ENCODE results near the gene GALNT18.
"Not testable (repeated sequence)": the region's sequence is repeated elsewhere in the genome, so short reads cannot be mapped to it uniquely, and the experiment has no call there.

Gene GALNT18

GRCh38 chr11:11366793-11367192, 255.0 kb downstream of the GALNT18 start:
- DNase-seq (ENCODE audit: low read depth in 1 of 2, low spot score in 1 of 2) = no peak

DNA sequence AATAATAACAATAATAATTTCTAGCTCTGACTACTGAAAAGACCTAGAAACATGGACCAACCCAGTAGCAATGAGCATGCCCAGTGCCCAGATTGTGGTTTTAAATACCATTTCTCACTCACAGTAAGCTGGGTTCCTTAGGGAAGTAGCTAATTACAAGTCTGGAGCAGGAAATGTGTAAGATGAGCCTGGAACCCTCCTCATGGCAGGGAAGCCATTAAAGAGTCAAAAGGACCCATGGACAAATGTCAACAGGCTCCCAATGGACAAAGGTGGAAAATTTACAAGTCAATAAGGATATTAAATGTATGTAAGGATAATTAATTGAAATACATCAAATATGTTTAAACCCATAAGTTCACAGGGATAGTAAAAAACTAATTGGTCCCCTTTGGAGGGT, 258.1 kb downstream of the GALNT18 start:
- no peak for DNase-seq (ENCODE audit: low read depth in 1 of 2, low spot score in 1 of 2)

DNA sequence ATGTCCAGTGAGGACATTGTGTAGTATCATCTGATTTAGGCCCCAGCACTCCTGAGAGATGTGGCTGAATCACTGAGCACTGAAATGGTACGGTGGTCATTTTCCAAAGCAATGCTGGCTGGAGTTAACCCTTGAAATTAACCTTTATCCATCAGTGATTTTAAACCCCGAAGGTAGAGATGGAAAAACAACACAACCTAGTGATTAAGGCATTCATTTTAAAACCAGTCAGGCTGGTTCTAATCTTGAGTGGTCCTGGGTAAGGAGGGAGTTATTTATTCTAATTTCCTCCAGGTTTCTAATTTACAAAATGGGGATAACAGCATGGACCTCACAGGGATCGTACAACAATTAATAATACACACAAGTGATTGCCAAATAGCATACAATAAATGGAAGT, 262.2 kb downstream of the GALNT18 start:
- DNase-seq (ENCODE audit: low read depth in 1 of 2, low spot score in 1 of 2) = no peak

GRCh38 chr11:11356842-11357241, 265.0 kb downstream of the GALNT18 start:
- DNase-seq (ENCODE audit: low read depth in 1 of 2, low spot score in 1 of 2) = no peak

GRCh38 chr11:11352878-11353277, 268.9 kb downstream of the GALNT18 start, which contains the start of gene CSNK2A3:
TSS of gene CSNK2A3 (minus strand) at chr11:11353250. CDS start at chr11:11353119, 131 bp downstream.
- not testable (repeated sequence) for DNase-seq (ENCODE audit: low read depth in 1 of 2, low spot score in 1 of 2)

- DNase-seq (ENCODE audit: low read depth in 1 of 2, low spot score in 1 of 2) = not testable (repeated sequence)
Measured at GRCh38 chr11:11351851-11352250, 270.0 kb downstream of the GALNT18 start.

- no peak for DNase-seq (ENCODE audit: low read depth in 1 of 2, low spot score in 1 of 2)
Measured at GRCh38 chr11:11351042-11351586, 270.7 kb downstream of the GALNT18 start.

- no peak for DNase-seq (ENCODE audit: low read depth in 1 of 2, low spot score in 1 of 2)
Measured at GRCh38 chr11:11349870-11350337, 271.9 kb downstream of the GALNT18 start.

DNA sequence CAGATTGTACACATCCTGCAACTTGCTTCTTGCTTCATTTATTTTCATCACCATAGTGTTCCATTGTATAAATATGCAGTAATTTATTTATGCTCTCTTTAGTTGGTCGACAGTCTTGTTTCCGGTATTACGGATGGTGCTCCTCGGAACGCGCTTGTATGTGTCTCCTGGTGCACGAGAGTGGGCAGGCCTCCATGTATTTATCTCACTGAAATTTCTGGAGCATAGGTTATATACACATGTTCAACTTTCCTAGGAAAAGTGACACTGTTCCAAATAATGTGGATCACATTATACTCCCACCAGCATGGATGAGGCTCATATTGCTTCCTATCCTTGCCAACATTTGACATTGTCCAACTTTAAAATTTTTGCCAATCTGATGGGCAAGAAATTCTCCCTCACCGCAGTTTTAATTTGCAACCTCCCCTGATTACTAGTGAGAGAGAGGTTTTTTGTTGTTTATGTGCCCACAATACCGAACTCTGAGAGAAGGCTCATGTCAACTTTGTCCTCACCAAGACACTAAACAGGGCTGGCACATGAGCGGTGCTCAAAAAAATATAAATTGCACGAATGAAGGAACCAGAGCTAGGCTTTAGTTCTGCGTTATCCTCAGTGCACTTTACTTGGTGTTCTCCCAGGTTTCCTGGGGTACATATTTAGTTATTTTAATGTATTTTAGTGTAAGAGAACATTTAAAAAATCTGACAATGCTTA, 272.5 kb downstream of the GALNT18 start:
- DNase-seq (ENCODE audit: low read depth in 1 of 2, low spot score in 1 of 2) = no peak

GRCh38 chr11:11348303-11348702, 273.5 kb downstream of the GALNT18 start:
- DNase-seq (ENCODE audit: low read depth in 1 of 2, low spot score in 1 of 2) = no peak

GRCh38 chr11:11347592-11347991, 274.2 kb downstream of the GALNT18 start:
- DNase-seq (ENCODE audit: low read depth in 1 of 2, low spot score in 1 of 2) = no peak

GRCh38 chr11:11346303-11346702, 275.5 kb downstream of the GALNT18 start:
- no peak for DNase-seq (ENCODE audit: low read depth in 1 of 2, low spot score in 1 of 2)

DNA sequence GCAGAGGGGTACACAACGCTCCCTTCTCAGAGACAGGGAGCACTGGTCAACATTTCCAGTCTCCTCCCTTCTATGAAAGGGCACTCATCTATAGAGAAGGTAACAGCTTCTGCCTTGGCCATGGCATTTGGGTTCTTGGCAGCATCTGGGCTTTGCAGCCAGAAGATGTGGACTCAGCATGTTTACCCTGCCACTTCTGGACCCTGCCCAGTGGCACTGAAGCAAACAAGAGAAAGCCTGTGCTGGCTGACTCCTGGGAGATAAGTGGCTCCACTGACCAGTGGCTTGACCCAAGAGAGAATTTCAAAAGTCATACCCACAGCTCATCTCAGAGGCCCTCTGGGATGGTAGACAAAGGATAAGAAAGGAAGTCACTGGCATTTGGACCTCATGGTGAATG, 276.7 kb downstream of the GALNT18 start:
- no peak for DNase-seq (ENCODE audit: low read depth in 1 of 2, low spot score in 1 of 2)

DNA sequence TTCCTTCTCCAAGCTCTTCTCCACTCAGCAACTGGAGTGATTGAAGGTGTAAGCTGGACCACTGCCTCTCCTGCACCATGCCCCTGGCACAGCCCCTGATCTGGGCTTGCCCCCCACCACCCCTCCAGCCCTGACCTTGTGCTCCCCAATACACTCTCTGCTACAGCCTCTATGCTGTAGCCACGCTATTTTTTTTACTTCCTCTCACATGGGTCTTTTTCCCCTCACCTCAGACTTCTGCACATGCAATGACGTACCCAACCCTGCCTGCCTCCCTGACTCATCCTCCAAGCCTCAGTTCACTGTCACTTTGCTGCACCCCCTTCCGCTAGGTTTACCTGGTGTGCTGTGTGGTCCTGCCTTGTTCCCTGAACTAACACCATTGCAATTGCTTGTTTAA, 277.8 kb downstream of the GALNT18 start:
- no peak for DNase-seq (ENCODE audit: low read depth in 1 of 2, low spot score in 1 of 2)

DNA sequence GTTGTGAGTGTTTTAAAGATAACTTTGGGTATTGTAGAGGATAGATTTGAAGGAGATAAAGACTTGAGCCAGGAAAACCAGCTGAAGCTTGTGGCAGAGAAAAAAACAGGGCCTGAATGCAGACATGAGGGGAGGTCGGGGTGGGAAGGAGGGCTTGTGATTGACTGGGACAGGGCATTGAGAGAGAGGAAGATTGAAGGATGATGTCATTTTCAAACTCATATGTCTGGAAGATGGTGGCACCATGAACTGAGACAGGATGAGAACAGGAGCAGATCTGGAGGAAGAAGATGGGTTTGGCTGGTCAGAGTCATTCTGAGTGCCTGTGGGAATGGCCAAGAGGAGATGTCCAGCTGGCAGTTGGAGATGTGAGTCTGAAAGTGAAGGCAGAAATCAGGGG, 283.5 kb downstream of the GALNT18 start:
- DNase-seq (ENCODE audit: low read depth in 1 of 2, low spot score in 1 of 2) = no peak

GRCh38 chr11:11336664-11337063, 285.1 kb downstream of the GALNT18 start:
- no peak for DNase-seq (ENCODE audit: low read depth in 1 of 2, low spot score in 1 of 2)

GRCh38 chr11:11335043-11335442, 286.8 kb downstream of the GALNT18 start:
- DNase-seq (ENCODE audit: low read depth in 1 of 2, low spot score in 1 of 2) = no peak

GRCh38 chr11:11334607-11335006, 287.2 kb downstream of the GALNT18 start:
- DNase-seq (ENCODE audit: low read depth in 1 of 2, low spot score in 1 of 2) = no peak

GRCh38 chr11:11332141-11332710, 289.6 kb downstream of the GALNT18 start:
- no peak for DNase-seq (ENCODE audit: low read depth in 1 of 2, low spot score in 1 of 2)

GRCh38 chr11:11329062-11329806, 292.6 kb downstream of the GALNT18 start:
- DNase-seq (ENCODE audit: low read depth in 1 of 2, low spot score in 1 of 2) = no peak

DNA sequence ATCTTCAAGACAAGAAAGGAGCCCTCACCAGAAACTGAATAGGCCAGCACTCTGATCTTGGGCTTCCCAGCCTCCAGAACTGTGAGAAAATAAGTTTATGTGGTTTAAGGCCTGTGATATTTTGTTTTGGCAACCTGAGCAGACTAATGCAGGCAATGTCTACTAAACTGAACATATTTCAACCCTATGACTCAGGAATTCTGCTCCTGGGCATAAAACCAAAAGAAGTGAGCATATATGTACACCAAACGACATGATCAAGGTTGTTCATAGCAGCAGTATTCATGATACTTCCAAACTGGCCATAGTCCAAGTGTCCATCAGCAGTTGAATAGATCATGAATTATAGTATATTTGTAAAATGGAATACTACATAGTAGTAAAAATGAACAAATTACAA, 297.7 kb downstream of the GALNT18 start:
- no peak for DNase-seq (ENCODE audit: low read depth in 1 of 2, low spot score in 1 of 2)

DNA sequence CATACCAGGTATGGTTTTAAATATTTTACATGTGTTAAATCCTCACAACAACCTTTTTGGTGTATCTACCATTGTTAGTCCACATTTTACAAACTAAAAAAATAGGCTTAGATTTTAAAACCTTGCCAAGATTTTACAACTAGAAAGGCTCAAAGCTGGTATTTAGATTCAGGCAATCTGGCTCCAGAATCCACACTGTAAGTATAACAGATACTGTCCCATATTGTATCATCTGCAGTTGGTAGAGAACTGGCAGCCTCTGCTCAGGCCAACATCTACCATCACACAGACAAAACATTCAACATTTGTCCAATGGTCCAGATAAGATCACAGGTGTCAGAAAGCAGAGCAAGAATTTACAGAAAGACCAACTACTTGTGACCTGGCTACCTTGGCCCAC, 299.7 kb downstream of the GALNT18 start:
- no peak for DNase-seq (ENCODE audit: low read depth in 1 of 2, low spot score in 1 of 2)

Data from activated CD4-positive, alpha-beta T cell treated with anti-CD3 and anti-CD28 coated beads, Interleukin-2, amount 50 U/mL, for 24 hours (primary cell).